Testis (tissue), 2 donors: Measurements from ENCODE around the gene CHST10.

Experiments
- CTCF ChIP-seq, 3 experiments: fragments of 450-650 bp in 2 of 3; fragments of 200-600 bp in 1 of 3; sonication (generic) in 1 of 3; IDR thresholded peaks; one replicate each; pipeline ENCODE4 v1.5.1; 2016 to 2019; ENCODE audit warnings: antibody characterized with exemption in 3 of 3, mild to moderate bottlenecking in 2 of 3, moderate library complexity in 1 of 3
- POLR2A ChIP-seq: fragments of 450-650 bp; IDR thresholded peaks from one replicate; pipeline ENCODE4 v1.6.1; 2017; ENCODE audit warnings: antibody characterized with exemption, mild to moderate bottlenecking, moderate library complexity

- TF ChIP-seq CTCF (IDR thresholded peaks at IDR 0.05) (no peak), POLR2A (no peak)
Observed at GRCh38 chr2:100383954-100384353, 33.5 kb downstream of the CHST10 start.
